Pulmonary artery endothelial cell (primary cell): ENCODE measurements around the gene SFT2D3. TPM values are rescaled to one million over a fixed set of nuclear protein-coding genes. Genes with fewer than 3 reads are reported as not detected.

Source experiments
- DNase-seq: peaks from one replicate; pipeline ENCODE4 v3.0.0-alpha.2; 2011; ENCODE audit warnings: low read depth, low spot score
- total RNA-seq: library from RNA; depleted of rRNA; stranded (reverse); fragments of >200 nt; gene quantifications from 2 replicates; pipeline ENCODE4 v1.2.3, GENCODE V29; 2014

The SFT2D3 gene
- 2.5 and 4.8 TPM in 2 replicates for total RNA-seq

- peak; percentile 72 for DNase-seq
Measured at GRCh38 chr2:127701193-127701650, at the start of gene SFT2D3. SFT2D3 (plus strand) TSS chr2:127701497; CDS start chr2:127701529, 32 bp downstream.

GRCh38 chr2:127651971-127652550, 49.2 kb upstream of the SFT2D3 start:
- no peak for DNase-seq

- DNase-seq, result no peak
Measured at GRCh38 chr2:127652786-127653357, 48.4 kb upstream of the SFT2D3 start.

GRCh38 chr2:127653421-127654083, 47.7 kb upstream of the SFT2D3 start:
- DNase-seq, result no peak

GRCh38 chr2:127654084-127654837, 47.0 kb upstream of the SFT2D3 start:
- DNase-seq, result no peak

- DNase-seq, result no peak
Measured at GRCh38 chr2:127654838-127655175, 46.5 kb upstream of the SFT2D3 start.

GRCh38 chr2:127655209-127656073, 45.9 kb upstream of the SFT2D3 start:
- DNase-seq, result no peak

GRCh38 chr2:127656569-127657231, 44.6 kb upstream of the SFT2D3 start:
- no peak for DNase-seq

GRCh38 chr2:127657232-127657595, 44.1 kb upstream of the SFT2D3 start:
- no peak for DNase-seq

GRCh38 chr2:127658146-127658545, 43.2 kb upstream of the SFT2D3 start:
- no peak for DNase-seq

GRCh38 chr2:127658641-127659407, 42.5 kb upstream of the SFT2D3 start:
- DNase-seq, result no peak

- peak; percentile 68 for DNase-seq
Measured at GRCh38 chr2:127659408-127660290, 41.6 kb upstream of the SFT2D3 start.

- DNase-seq, result no peak
Measured at GRCh38 chr2:127660291-127660578, 41.1 kb upstream of the SFT2D3 start.

GRCh38 chr2:127661072-127661649, 40.1 kb upstream of the SFT2D3 start:
- DNase-seq, result no peak

- DNase-seq, result no peak
Measured at GRCh38 chr2:127661949-127662510, 39.3 kb upstream of the SFT2D3 start.

- DNase-seq, result no peak
Measured at GRCh38 chr2:127662937-127663565, 38.2 kb upstream of the SFT2D3 start.

- DNase-seq, result no peak
Measured at GRCh38 chr2:127663566-127664064, 37.7 kb upstream of the SFT2D3 start.
